Keratinocyte (primary cell): ENCODE results near the gene CYB561A3. TPM values are rescaled to one million over a fixed set of nuclear protein-coding genes. Genes with fewer than 3 reads are reported as not detected.

Source experiments
- DNase-seq: peaks from one replicate; pipeline ENCODE4 v3.0.0-alpha.2; 2011; ENCODE audit warnings: low read depth, missing footprints, low spot score
- FAIRE-seq: peaks from 2 replicates; lab custom pipeline; 2011; peaks lifted over from hg19 to GRCh38; lab: Jason Lieb, UNC
- H2AFZ ChIP-seq: 2 replicates; pipeline ENCODE4 v1.6.0; 2012; ENCODE audit warnings: low read length, control low read depth, inconsistent platforms; ENCODE audit not compliant: control insufficient read depth
- H3K27ac ChIP-seq: 2 replicates; pipeline ENCODE4 v1.5.1; 2011; ENCODE audit warnings: low read length; ENCODE audit not compliant: control insufficient read depth, insufficient read depth
- H3K27me3 ChIP-seq: 3 replicates; pipeline ENCODE4 v1.6.0; 2011; ENCODE audit warnings: low read length; ENCODE audit not compliant: control insufficient read depth, insufficient read depth; ENCODE audit errors: extremely low read depth
- H3K36me3 ChIP-seq, 2 experiments: 2 replicates in 1 of 2; 3 replicates in 1 of 2; pipeline ENCODE4 v1.5.1; 2011; ENCODE audit warnings: low read length in 2 of 2, mild to moderate bottlenecking in 1 of 2; ENCODE audit not compliant: control insufficient read depth in 2 of 2, insufficient read depth in 2 of 2; ENCODE audit errors: extremely low read depth in 1 of 2
- H3K4me1 ChIP-seq: 3 replicates; pipeline ENCODE4 v1.5.1; 2011; ENCODE audit warnings: low read length; ENCODE audit not compliant: control insufficient read depth, insufficient read depth; ENCODE audit errors: extremely low read depth
- H3K4me2 ChIP-seq: 3 replicates; pipeline ENCODE4 v1.6.0; 2011; ENCODE audit warnings: low read depth, low read length; ENCODE audit not compliant: control insufficient read depth, insufficient read depth; ENCODE audit errors: extremely low read depth
- H3K4me3 ChIP-seq, 3 experiments: fragments of 200-600 bp in 1 of 3; sonication (generic) in 1 of 3; 2 replicates in 2 of 3; 3 replicates in 1 of 3; pipeline ENCODE4 v1.5.1; 2011 to 2016; ENCODE audit warnings: low read length in 3 of 3, mild to moderate bottlenecking in 3 of 3, control low read depth in 2 of 3, inconsistent platforms in 1 of 3, low read depth in 1 of 3, mixed read lengths in 1 of 3, mixed run types in 1 of 3, moderate library complexity in 1 of 3; ENCODE audit not compliant: control insufficient read depth in 2 of 3, insufficient read depth in 2 of 3; ENCODE audit errors: extremely low read depth in 1 of 3
- H3K79me2 ChIP-seq: 2 replicates; pipeline ENCODE4 v1.6.0; 2012; ENCODE audit warnings: low read length; ENCODE audit not compliant: control insufficient read depth, insufficient read depth
- H3K9ac ChIP-seq: 3 replicates; pipeline ENCODE4 v1.6.0; 2011; ENCODE audit warnings: low read length; ENCODE audit not compliant: control insufficient read depth, insufficient read depth; ENCODE audit errors: extremely low read depth
- H3K9me1 ChIP-seq: 3 replicates; pipeline ENCODE4 v1.6.0; 2011; ENCODE audit warnings: low read length; ENCODE audit not compliant: control insufficient read depth, insufficient read depth; ENCODE audit errors: extremely low read depth
- H3K9me3 ChIP-seq: 2 replicates; pipeline ENCODE4 v1.5.1; 2012; ENCODE audit warnings: low read depth, low read length; ENCODE audit not compliant: control insufficient read depth
- H4K20me1 ChIP-seq: 3 replicates; pipeline ENCODE4 v1.6.0; 2011; ENCODE audit warnings: low read length; ENCODE audit not compliant: control insufficient read depth, insufficient read depth; ENCODE audit errors: extremely low read depth
- EZH2 ChIP-seq: IDR thresholded peaks from one replicate; pipeline ENCODE4 v1.6.1; 2012; ENCODE audit warnings: inconsistent platforms, mild to moderate bottlenecking, low read length, moderate library complexity
- dilution Hi-C: fragments of 300-500 bp; cut with MboI; formaldehyde crosslinking; loops from one replicate; pipeline ENCODE4 v1.7.0; 2020; ENCODE audit warnings: low sequenced_read_pairs; ENCODE audit not compliant: extremely low pct_ligation_motif_present
- polyA plus RNA-seq, 5 experiments: library from polyadenylated mRNA; depleted of rRNA in 3 of 5; stranded (reverse) in 3 of 5; stranded (forward) in 1 of 5; unstranded in 1 of 5; fragments of >200 nt; gene quantifications; 1 replicate in 1 of 5; 2 replicates in 3 of 5; 3 replicates in 1 of 5; pipeline versions ENCODE4 v1.2.1 to v1.2.3, GENCODE V29; 2011 to 2012; ENCODE audit warnings: missing spikeins in 2 of 5, low read depth in 1 of 5, low replicate concordance in 1 of 5
- TF ChIP-seq, protein P1 (sequence below), 3 experiments: IDR thresholded peaks in 1 of 3; conservative IDR thresholded peaks in 1 of 3; optimal IDR thresholded peaks in 1 of 3; 2 replicates in 2 of 3; 3 replicates in 1 of 3; pipeline versions ENCODE3 to v1.5.1; 2011; ENCODE audit warnings: low read length in 3 of 3, mild to moderate bottlenecking in 3 of 3, moderate library complexity in 2 of 3, control low read depth in 1 of 3, inconsistent platforms in 1 of 3; ENCODE audit not compliant: insufficient read depth in 2 of 3; ENCODE audit errors: extremely low read depth in 1 of 3

Gene CYB561A3
- polyA plus RNA-seq, 1 donor (not counting 4 experiments of a cell fraction or from before 2014, with no cell fraction given), result 42.3 TPM

DNA sequence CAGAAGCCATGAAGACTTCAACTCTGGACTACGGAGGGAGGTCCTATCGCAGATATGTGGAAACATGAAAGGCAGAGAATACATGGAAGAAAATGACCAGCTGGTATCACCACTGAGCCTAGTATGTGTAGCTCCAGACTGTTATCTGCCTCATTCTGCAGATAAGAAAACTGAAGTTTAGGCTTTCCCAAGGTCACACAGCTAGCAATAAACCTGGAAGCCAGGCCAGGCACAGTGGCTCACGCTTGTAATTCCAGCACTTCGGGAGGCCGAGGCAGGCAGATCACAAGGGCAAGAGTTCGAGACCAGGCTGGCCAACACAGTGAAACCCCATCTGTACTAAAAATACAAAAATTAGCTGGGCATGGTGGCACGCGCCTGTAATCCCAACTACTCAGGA is 50.9 kb downstream of the CYB561A3 start:
- peaks cover 68 to 69% of the 10 kb centered on the region in 2 experiments for H3K36me3 ChIP-seq
- no peak for TF ChIP-seq EZH2
- TF ChIP-seq, protein P1, sequence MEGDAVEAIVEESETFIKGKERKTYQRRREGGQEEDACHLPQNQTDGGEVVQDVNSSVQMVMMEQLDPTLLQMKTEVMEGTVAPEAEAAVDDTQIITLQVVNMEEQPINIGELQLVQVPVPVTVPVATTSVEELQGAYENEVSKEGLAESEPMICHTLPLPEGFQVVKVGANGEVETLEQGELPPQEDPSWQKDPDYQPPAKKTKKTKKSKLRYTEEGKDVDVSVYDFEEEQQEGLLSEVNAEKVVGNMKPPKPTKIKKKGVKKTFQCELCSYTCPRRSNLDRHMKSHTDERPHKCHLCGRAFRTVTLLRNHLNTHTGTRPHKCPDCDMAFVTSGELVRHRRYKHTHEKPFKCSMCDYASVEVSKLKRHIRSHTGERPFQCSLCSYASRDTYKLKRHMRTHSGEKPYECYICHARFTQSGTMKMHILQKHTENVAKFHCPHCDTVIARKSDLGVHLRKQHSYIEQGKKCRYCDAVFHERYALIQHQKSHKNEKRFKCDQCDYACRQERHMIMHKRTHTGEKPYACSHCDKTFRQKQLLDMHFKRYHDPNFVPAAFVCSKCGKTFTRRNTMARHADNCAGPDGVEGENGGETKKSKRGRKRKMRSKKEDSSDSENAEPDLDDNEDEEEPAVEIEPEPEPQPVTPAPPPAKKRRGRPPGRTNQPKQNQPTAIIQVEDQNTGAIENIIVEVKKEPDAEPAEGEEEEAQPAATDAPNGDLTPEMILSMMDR (optimal IDR thresholded peaks at IDR 0.05 in 1 of 3, IDR thresholded peaks at IDR 0.05 in 1 of 3, conservative IDR thresholded peaks at IDR 0.05 in 1 of 3; ENCODE audit: extremely low read depth in 1 of 3, insufficient read depth in 2 of 3, low read length in 3 of 3), result no peak

DNA sequence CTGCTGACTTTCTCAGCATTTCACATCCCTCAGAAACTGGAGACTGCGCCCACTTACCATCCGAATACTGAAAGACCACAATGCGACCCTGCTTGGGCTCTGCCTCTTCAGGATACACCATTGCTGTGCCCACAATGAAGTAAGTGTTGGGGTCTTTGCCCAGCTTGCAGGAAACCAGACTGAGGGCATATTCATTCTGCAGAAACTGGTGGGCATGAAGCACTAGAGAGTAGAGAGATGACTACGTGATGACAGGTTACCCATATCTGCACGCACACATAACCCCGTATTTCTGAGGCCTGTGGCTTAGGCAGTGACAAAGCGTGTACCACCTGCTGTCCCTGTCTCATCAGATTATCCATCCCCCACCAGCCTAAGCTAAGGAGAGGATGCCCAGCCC is 51.9 kb downstream of the CYB561A3 start:
- Histone ChIP-seq H3K27ac (no peak overlapping the region), H4K20me1 (peaks cover 8% of the 10 kb centered on the region), H3K4me3 (no peak overlapping the region), H3K4me1 (no peaks in the 10 kb centered on the region), H3K4me2 (no peak overlapping the region), H3K36me3 (peaks cover 65 to 66% of the 10 kb centered on the region in 2 experiments), H2AFZ (no peak overlapping the region), H3K9me1 (no peaks in the 10 kb centered on the region), H3K9ac (no peak overlapping the region), H3K27me3 (no peaks in the 10 kb centered on the region), H3K79me2 (no peaks in the 10 kb centered on the region), H3K9me3 (no peaks in the 10 kb centered on the region)
- no peak for TF ChIP-seq EZH2
- TF ChIP-seq, protein P1 (optimal IDR thresholded peaks at IDR 0.05 in 1 of 3, IDR thresholded peaks at IDR 0.05 in 1 of 3, conservative IDR thresholded peaks at IDR 0.05 in 1 of 3; ENCODE audit: extremely low read depth in 1 of 3, insufficient read depth in 2 of 3, low read length in 3 of 3), result no peak
- dilution Hi-C loops, result no loop called here
- DNase-seq, result no peak
- no peak for FAIRE-seq

More for the DNA sequence above, 50.9 kb downstream of the CYB561A3 start:
- Histone ChIP-seq H3K9me3 (no peaks in the 10 kb centered on the region), H3K27me3 (no peaks in the 10 kb centered on the region), H2AFZ (no peak overlapping the region), H3K79me2 (no peaks in the 10 kb centered on the region), H3K27ac (no peak overlapping the region), H3K9ac (no peak overlapping the region), H3K4me2 (no peak overlapping the region), H3K4me3 (no peak overlapping the region), H4K20me1 (peaks cover 8% of the 10 kb centered on the region), H3K4me1 (peaks cover 4% of the 10 kb centered on the region), H3K9me1 (no peaks in the 10 kb centered on the region)
- FAIRE-seq (no peak), DNase-seq (no peak)
- dilution Hi-C loops, result no loop called here
